Thoracic aorta (tissue), 2 donors: Measurements from ENCODE around the gene OR5D18. TPM values are rescaled to one million over a fixed set of nuclear protein-coding genes. Genes with fewer than 3 reads are reported as not detected.

ENCODE experiments used
- ATAC-seq: fragments of 150-250 bp; one replicate; pipeline ENCODE4 v1.8.0; 2017; ENCODE audit warnings: low read depth; ENCODE audit not compliant: insufficient number of reproducible peaks, low FRiP score
- DNase-seq: peaks from one replicate; pipeline ENCODE4 v3.0.0-alpha.2; 2020; ENCODE audit warnings: low spot score
- H3K27ac ChIP-seq, 2 donors: fragments of 200-600 bp; sonication (generic); 1 replicate in 1 of 2; 2 replicates in 1 of 2; pipeline ENCODE4 v1.5.1; 2016; ENCODE audit warnings: mild to moderate bottlenecking in 2 of 2, moderate library complexity in 2 of 2
- H3K27me3 ChIP-seq: fragments of 200-600 bp; sonication (generic); replicated peaks from 2 replicates; pipeline ENCODE4 v1.6.0; 2016; ENCODE audit warnings: mild to moderate bottlenecking; ENCODE audit not compliant: insufficient read depth
- H3K36me3 ChIP-seq: fragments of 200-600 bp; sonication (generic); one replicate; pipeline ENCODE4 v1.5.1; 2016
- H3K4me1 ChIP-seq, 2 donors: fragments of 200-600 bp; sonication (generic); 1 replicate in 1 of 2; 2 replicates in 1 of 2; pipeline versions ENCODE4 v1.5.1 to v1.6.0; 2016; ENCODE audit warnings: low read depth in 2 of 2, mild to moderate bottlenecking in 1 of 2; ENCODE audit not compliant: control insufficient read depth in 1 of 2
- H3K4me3 ChIP-seq: fragments of 200-600 bp; sonication (generic); 2 replicates; pipeline ENCODE4 v1.5.1; 2016; ENCODE audit warnings: mild to moderate bottlenecking
- H3K9me3 ChIP-seq: fragments of 200-600 bp; sonication (generic); 2 replicates; pipeline ENCODE4 v1.5.1; 2016
- total RNA-seq, 2 donors: library from RNA; depleted of rRNA; stranded (reverse); fragments of >200 nt; gene quantifications; one replicate each; pipeline versions ENCODE4 v1.1.0 to v1.2.3, GENCODE V29; 2016
- TF ChIP-seq, protein P1 (sequence below): fragments of 200-600 bp; sonication (generic); IDR thresholded peaks from one replicate; pipeline ENCODE4 v1.5.1; 2019; ENCODE audit warnings: antibody characterized with exemption

The OR5D18 gene
- not detected for total RNA-seq

DNA sequence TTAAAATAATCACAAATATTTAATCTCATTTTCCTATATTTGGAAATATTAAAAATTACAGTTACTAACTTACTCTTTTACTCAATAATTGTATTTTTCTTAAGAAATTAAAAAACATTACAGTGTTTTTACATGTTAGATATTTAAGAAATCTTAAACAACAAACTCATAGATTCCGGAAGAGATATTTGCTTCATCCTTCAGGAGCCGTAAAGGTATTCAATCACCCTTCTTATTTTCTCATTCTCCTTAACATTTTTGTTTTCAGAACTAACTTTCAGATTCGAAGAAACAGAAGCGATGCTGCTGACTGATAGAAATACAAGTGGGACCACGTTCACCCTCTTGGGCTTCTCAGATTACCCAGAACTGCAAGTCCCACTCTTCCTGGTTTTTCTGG, at the start of gene OR5D18:
Gene OR5D18 (plus strand): TSS at position 301 of the 400 bp plus-strand sequence. CDS start 0 bp downstream, at position 301.
- H3K4me3 ChIP-seq, result no peak within 1 kb of the TSS
- H3K9me3 ChIP-seq, result no peaks in the 10 kb centered on the region

DNA sequence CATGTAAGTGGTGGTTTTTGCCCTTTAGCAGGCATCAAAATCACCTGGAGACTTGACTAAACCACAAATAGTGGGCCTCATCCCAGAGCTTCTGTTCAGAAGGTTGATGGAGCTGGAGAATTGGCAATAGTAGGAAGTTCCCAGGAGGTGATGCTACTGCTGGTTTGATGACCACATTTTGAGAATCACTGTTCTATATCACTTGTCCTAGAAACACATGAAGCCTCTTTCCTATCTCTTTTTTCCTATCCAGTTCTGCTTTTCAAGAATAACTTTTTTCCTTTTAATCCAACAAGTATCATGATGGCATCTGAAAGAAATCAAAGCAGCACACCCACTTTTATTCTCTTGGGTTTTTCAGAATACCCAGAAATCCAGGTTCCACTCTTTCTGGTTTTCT, 46.3 kb upstream of the OR5D18 start, which contains the start of gene OR5D13:
Gene OR5D13 (plus strand): TSS at position 301 of the 400 bp plus-strand sequence. CDS start 0 bp downstream, at position 301.
- Histone ChIP-seq H3K27me3 (no peaks in the 10 kb centered on the region), H3K9me3 (no peaks in the 10 kb centered on the region), H3K36me3 (no peaks in the 10 kb centered on the region), H3K4me3 (no peak within 1 kb of the TSS), H3K27ac (no peak within 1 kb of the TSS), H3K4me1 (no peaks in the 10 kb centered on the region)
- DNase-seq, result no peak
- TF ChIP-seq, protein P1, sequence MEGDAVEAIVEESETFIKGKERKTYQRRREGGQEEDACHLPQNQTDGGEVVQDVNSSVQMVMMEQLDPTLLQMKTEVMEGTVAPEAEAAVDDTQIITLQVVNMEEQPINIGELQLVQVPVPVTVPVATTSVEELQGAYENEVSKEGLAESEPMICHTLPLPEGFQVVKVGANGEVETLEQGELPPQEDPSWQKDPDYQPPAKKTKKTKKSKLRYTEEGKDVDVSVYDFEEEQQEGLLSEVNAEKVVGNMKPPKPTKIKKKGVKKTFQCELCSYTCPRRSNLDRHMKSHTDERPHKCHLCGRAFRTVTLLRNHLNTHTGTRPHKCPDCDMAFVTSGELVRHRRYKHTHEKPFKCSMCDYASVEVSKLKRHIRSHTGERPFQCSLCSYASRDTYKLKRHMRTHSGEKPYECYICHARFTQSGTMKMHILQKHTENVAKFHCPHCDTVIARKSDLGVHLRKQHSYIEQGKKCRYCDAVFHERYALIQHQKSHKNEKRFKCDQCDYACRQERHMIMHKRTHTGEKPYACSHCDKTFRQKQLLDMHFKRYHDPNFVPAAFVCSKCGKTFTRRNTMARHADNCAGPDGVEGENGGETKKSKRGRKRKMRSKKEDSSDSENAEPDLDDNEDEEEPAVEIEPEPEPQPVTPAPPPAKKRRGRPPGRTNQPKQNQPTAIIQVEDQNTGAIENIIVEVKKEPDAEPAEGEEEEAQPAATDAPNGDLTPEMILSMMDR, result no peak
- ATAC-seq, result no peak

More for the DNA sequence above, at the start of gene OR5D18:
- TF ChIP-seq, protein P1, result no peak
- DNase-seq (no peak), ATAC-seq (no peak)
- no peaks in the 10 kb centered on the region for H3K36me3 ChIP-seq
- no peak within 1 kb of the TSS for H3K27ac ChIP-seq
- no peaks in the 10 kb centered on the region for H3K4me1 ChIP-seq
- no peaks in the 10 kb centered on the region for H3K27me3 ChIP-seq

DNA sequence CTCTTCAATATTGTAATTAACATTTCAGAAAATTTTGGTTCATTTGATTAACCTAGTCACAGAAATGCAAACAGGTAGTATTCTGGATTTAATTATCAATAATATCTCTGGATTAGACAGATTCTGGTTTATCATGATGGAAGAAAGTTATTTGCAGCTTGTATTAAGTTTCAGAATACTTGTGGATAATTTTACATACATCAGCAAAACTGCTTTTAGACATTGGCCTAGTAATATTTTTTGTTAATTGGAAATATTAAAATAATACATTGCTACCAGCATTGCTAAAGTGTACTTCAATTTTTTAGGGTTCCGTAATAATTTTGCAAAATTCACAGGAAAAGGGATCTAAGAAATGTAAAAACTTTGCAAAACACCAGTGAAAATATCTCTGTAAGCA, 27.8 kb upstream of the OR5D18 start:
- no peaks in the 10 kb centered on the region for H3K4me1 ChIP-seq
- no peak overlapping the region for H3K27ac ChIP-seq
- H3K9me3 ChIP-seq, result no peaks in the 10 kb centered on the region
- DNase-seq (no peak), ATAC-seq (no peak)
- H3K36me3 ChIP-seq, result no peaks in the 10 kb centered on the region
- H3K4me3 ChIP-seq, result no peak overlapping the region
- TF ChIP-seq, protein P1, result no peak
- no peaks in the 10 kb centered on the region for H3K27me3 ChIP-seq

DNA sequence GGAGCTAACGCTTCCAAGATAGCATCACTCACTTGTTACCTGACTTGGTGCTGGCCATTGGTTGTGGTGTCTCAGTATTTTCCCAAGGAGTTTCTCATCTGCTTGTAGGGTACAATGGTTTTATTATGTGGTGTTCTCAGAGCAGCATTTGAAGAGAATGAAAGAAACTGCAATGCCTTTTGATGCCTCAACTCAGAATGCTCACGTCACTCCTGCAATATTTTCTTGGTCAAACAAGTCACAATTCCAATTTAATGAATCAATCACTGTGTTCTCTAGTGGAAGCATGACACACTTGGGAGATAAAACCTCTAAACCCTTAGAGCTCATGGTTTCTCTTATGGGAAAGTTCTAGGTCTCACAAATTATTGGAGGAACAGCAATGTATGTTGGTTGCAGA, 26.1 kb upstream of the OR5D18 start:
- Histone ChIP-seq H3K4me3 (no peak overlapping the region), H3K27me3 (no peaks in the 10 kb centered on the region), H3K27ac (no peak overlapping the region), H3K36me3 (no peaks in the 10 kb centered on the region), H3K4me1 (no peaks in the 10 kb centered on the region), H3K9me3 (no peaks in the 10 kb centered on the region)
- DNase-seq (no peak), ATAC-seq (no peak)
- TF ChIP-seq, protein P1, result no peak

DNA sequence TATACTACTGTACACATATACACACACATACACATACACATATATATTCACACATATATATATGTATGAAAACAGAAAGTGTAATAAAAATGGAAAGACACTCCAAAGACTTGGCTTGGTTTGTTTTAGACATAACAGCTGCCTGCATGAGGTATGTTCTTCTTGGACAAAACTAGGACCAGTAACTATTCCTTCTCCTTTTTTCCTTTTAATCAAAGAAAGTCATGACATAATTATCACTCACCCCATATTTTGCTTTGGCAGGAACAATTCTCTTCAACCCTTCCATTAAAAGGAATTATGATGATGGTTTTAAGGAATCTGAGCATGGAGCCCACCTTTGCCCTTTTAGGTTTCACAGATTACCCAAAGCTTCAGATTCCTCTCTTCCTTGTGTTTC, 24.2 kb upstream of the OR5D18 start, which contains the start of gene OR5D14:
Gene OR5D14 (plus strand): TSS at position 301 of the 400 bp plus-strand sequence. CDS start 0 bp downstream, at position 301.
- Histone ChIP-seq H3K27me3 (no peaks in the 10 kb centered on the region), H3K27ac (no peak within 1 kb of the TSS), H3K4me1 (no peaks in the 10 kb centered on the region), H3K36me3 (no peaks in the 10 kb centered on the region), H3K4me3 (no peak within 1 kb of the TSS), H3K9me3 (no peaks in the 10 kb centered on the region)
- no peak for DNase-seq
- TF ChIP-seq, protein P1, result no peak
- ATAC-seq, result no peak
